Mesothelial cell of epicardium (in vitro differentiated cells): Measurements from ENCODE around the gene DLK1. TPM values are rescaled to one million over a fixed set of nuclear protein-coding genes. Genes with fewer than 3 reads are reported as not detected.

Source experiments
- DNase-seq, 2 experiments: peaks; one replicate each; pipeline ENCODE4 v3.0.0; 2021; ENCODE audit warnings: low spot score in 2 of 2; ENCODE audit not compliant: unreplicated experiment in 2 of 2
- H3K27ac Mint-ChIP-seq: 2 replicates; pipeline ENCODE4 v1.8.0; 2021; ENCODE audit warnings: mixed read lengths
- H3K27me3 Mint-ChIP-seq: 2 replicates; pipeline ENCODE4 v1.8.0; 2021; ENCODE audit warnings: low read depth, mixed read lengths
- H3K36me3 Mint-ChIP-seq: 2 replicates; pipeline ENCODE4 v1.8.0; 2021; ENCODE audit warnings: mixed read lengths
- H3K4me1 Mint-ChIP-seq: 2 replicates; pipeline ENCODE4 v1.8.0; 2021; ENCODE audit warnings: mixed read lengths
- H3K4me3 Mint-ChIP-seq: 2 replicates; pipeline ENCODE4 v1.8.0; 2021; ENCODE audit warnings: mild to moderate bottlenecking, moderate library complexity, mixed read lengths
- H3K9me3 Mint-ChIP-seq: 2 replicates; pipeline ENCODE4 v1.8.0; 2021; ENCODE audit warnings: mixed read lengths
- CTCF ChIP-seq: fragments of 200-600 bp; sonication (generic); IDR thresholded peaks from one replicate; pipeline ENCODE4 v1.5.0; 2021; ENCODE audit warnings: antibody characterized with exemption; ENCODE audit not compliant: unreplicated experiment
- total RNA-seq: library from RNA; stranded (reverse); gene quantifications from 3 replicates; pipeline ENCODE4 v1.2.1, GENCODE V29; 2021

Gene DLK1
- total RNA-seq, 1 donor from 2014 or later = 1,080 TPM

DNA sequence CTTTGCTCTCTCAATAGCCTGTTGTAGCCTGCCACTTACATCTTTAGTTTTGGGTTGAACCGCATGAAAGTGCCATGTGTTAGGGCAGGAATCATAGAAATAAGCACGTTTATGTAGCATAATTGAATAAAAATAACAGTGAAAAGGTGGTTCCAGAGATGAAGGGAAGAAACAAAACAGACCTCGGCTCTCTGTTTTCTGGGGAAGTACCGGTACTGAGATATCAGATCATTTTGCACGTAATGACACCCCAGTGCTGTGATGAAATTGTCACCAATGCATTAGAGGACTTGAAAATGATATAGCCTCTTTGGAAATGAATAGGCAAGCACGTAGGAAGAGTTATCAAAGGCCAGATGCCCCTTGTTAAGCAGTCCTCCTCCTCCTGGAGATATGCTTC is 42.5 kb upstream of the DLK1 start:
- no peak for TF ChIP-seq CTCF
- Mint-ChIP-seq H3K36me3 (no peaks in the 10 kb centered on the region), H3K4me3 (no peak overlapping the region), H3K4me1 (peaks cover 37% of the 10 kb centered on the region), H3K9me3 (no peaks in the 10 kb centered on the region), H3K27me3 (no peaks in the 10 kb centered on the region), H3K27ac (peak overlapping the region; percentile 66)
- DNase-seq = no peak

GRCh38 chr14:100684961-100685360 is 41.7 kb upstream of the DLK1 start:
- no peaks in the 10 kb centered on the region for H3K36me3 Mint-ChIP-seq
- DNase-seq = no peak
- no peak overlapping the region for H3K4me3 Mint-ChIP-seq
- no peaks in the 10 kb centered on the region for H3K27me3 Mint-ChIP-seq
- no peak overlapping the region for H3K27ac Mint-ChIP-seq
- no peak for TF ChIP-seq CTCF
- H3K4me1 Mint-ChIP-seq = peaks cover 30% of the 10 kb centered on the region
- H3K9me3 Mint-ChIP-seq = no peaks in the 10 kb centered on the region

DNA sequence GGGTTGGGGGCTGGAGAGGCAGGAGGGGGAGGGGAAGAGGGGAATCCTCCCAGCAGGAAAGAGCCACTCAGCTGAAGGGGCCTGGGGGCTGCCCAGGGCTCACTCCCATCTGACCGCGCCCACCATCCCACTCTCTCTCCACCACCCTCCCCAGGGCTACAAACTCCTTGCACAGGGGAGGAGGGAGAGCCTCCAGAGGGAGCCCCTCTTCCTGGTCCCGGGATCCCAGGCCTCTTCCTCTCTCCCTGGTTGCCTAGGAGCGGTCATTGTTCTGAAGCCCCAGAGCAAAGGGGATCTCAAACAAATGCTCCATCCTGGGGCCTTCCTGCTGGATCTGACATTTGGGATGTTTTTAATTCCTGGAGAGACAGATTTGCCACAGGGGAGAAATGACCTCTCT is 39.8 kb upstream of the DLK1 start:
- Mint-ChIP-seq H3K36me3 (no peaks in the 10 kb centered on the region), H3K4me3 (no peak overlapping the region), H3K4me1 (peaks cover 28% of the 10 kb centered on the region), H3K27me3 (no peaks in the 10 kb centered on the region), H3K9me3 (no peaks in the 10 kb centered on the region), H3K27ac (peak overlapping the region; percentile 78)
- DNase-seq = no peak
- no peak for TF ChIP-seq CTCF

DNA sequence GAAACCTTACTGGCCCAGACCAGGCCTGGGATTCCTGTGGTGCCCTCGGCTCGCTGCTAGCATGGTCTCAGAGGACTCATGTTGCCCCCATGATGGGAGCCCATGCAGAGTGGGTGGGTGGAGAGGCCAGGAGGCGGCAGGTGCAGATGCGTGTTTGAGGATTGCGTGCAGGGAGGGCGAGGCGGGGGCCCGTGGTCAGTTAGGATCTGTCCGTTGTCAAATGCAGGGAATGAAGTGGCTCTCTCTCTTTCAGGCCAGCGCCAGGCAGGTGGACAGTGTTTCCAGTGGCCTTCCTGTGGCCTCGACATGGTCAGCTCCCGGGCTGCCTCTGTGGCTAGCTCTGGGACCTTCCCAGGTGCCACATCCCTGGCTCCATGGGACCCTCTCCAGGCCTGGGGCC is 39.3 kb upstream of the DLK1 start:
- H3K27ac Mint-ChIP-seq = peak overlapping the region; percentile 78
- H3K4me3 Mint-ChIP-seq = no peak overlapping the region
- TF ChIP-seq CTCF = no peak
- DNase-seq = no peak
- H3K36me3 Mint-ChIP-seq = no peaks in the 10 kb centered on the region
- no peaks in the 10 kb centered on the region for H3K9me3 Mint-ChIP-seq
- peaks cover 33% of the 10 kb centered on the region for H3K4me1 Mint-ChIP-seq
- no peaks in the 10 kb centered on the region for H3K27me3 Mint-ChIP-seq

DNA sequence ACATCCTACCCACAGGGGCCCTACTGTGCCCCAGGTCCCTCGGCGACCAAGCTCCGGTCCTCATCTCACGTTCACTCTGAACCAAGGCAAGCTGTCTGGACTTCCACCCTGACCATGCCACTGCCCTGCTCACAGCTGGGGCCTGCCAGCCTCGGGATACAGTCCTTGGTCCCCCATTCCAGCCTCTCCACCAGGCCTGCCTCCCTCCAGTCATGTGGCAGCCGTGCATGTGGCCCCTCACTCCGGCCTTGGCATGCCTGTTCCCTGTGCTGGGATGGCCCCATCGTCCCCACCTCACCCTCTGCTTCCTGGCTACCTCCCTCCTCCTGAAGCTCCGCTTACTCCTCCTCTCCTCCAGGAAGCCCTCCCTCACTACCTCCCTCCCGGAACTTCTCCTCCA is 38.6 kb upstream of the DLK1 start:
- H3K36me3 Mint-ChIP-seq = no peaks in the 10 kb centered on the region
- H3K27me3 Mint-ChIP-seq = no peaks in the 10 kb centered on the region
- H3K4me1 Mint-ChIP-seq = peaks cover 40% of the 10 kb centered on the region
- H3K9me3 Mint-ChIP-seq = no peaks in the 10 kb centered on the region
- no peak for DNase-seq
- H3K4me3 Mint-ChIP-seq = no peak overlapping the region
- no peak overlapping the region for H3K27ac Mint-ChIP-seq
- TF ChIP-seq CTCF = no peak
